ENCODE results near the gene FUT8. TPM values are rescaled to one million over a fixed set of nuclear protein-coding genes. Genes with fewer than 3 reads are reported as not detected.
A peak's percentile ranks its signal among the peaks of the same experiment; 100 is the strongest.

FUT8 gene
- total RNA-seq, 1 donor from 2014 or later, result 131 TPM

GRCh38 chr14:65588426-65589140 lies 176.1 kb downstream of the FUT8 start:
- H3K4me3 ChIP-seq, result no peak overlapping the region
- H3K9me3 ChIP-seq (ENCODE audit: low read depth), result no peaks in the 10 kb centered on the region
- TF ChIP-seq EZH2 (IDR thresholded peaks at IDR 0.05) (no peak), CTCF (IDR thresholded peaks at IDR 0.05) (peak; percentile 16)
- H3K36me3 ChIP-seq, result no peaks in the 10 kb centered on the region
- H3K79me2 ChIP-seq (ENCODE audit: low read depth), result peaks cover 3% of the 10 kb centered on the region
- DNase-seq (ENCODE audit: low spot score), result no peak
- no peak overlapping the region for H2AFZ ChIP-seq (replicated peaks)
- Mint-ChIP-seq H3K4me1 (no peaks in the 10 kb centered on the region), H3K27ac (no peak overlapping the region), H3K4me3 (no peak overlapping the region), H3K36me3 (no peaks in the 10 kb centered on the region), H3K27me3 (ENCODE audit: insufficient read depth, low read depth) (no peaks in the 10 kb centered on the region), H3K9me3 (no peaks in the 10 kb centered on the region)
- H3F3A ChIP-seq (ENCODE audit: low read depth), result peaks cover under 1% of the 10 kb centered on the region
- peaks cover 17% of the 10 kb centered on the region for H3K4me1 ChIP-seq
- H3K27ac ChIP-seq, result no peak overlapping the region
- H3K9ac ChIP-seq, result no peak overlapping the region
- no peak overlapping the region for H3K4me2 ChIP-seq
- no peaks in the 10 kb centered on the region for H3K27me3 ChIP-seq
- peaks cover 1% of the 10 kb centered on the region for H4K20me1 ChIP-seq (ENCODE audit: low read depth)

- TF ChIP-seq CTCF (IDR thresholded peaks at IDR 0.05) (no peak), EZH2phosphoT487 (IDR thresholded peaks at IDR 0.05) (no peak), EZH2 (IDR thresholded peaks at IDR 0.05) (no peak)
- Mint-ChIP-seq H3K4me1 (peaks cover 2% of the 10 kb centered on the region), H3K4me3 (no peak overlapping the region), H3K9me3 (no peaks in the 10 kb centered on the region), H3K36me3 (no peaks in the 10 kb centered on the region), H3K27ac (no peak overlapping the region), H3K27me3 (ENCODE audit: insufficient read depth, low read depth) (peaks cover 3% of the 10 kb centered on the region)
- H3K9me3 ChIP-seq (ENCODE audit: low read depth), result no peaks in the 10 kb centered on the region
- no peak overlapping the region for H2AFZ ChIP-seq (replicated peaks)
- peak; percentile 48 for DNase-seq (ENCODE audit: low spot score)
- peaks cover 14% of the 10 kb centered on the region for H3F3A ChIP-seq (ENCODE audit: low read depth)
- H3K27ac ChIP-seq, result no peak overlapping the region
- H3K27me3 ChIP-seq, result no peaks in the 10 kb centered on the region
- H4K20me1 ChIP-seq (ENCODE audit: low read depth), result peaks cover 10% of the 10 kb centered on the region
- H3K4me1 ChIP-seq, result peaks cover 28% of the 10 kb centered on the region
- H3K36me3 ChIP-seq, result no peaks in the 10 kb centered on the region
- no peak overlapping the region for H3K4me3 ChIP-seq
- H3K9ac ChIP-seq, result no peak overlapping the region
- no peaks in the 10 kb centered on the region for H3K79me2 ChIP-seq (ENCODE audit: low read depth)
- peak overlapping the region; percentile 43 for H3K4me2 ChIP-seq
Measured at GRCh38 chr14:65594153-65594881, 181.8 kb downstream of the FUT8 start.

- Mint-ChIP-seq H3K27me3 (ENCODE audit: insufficient read depth, low read depth) (peaks cover 3% of the 10 kb centered on the region), H3K4me1 (peaks cover 2% of the 10 kb centered on the region), H3K4me3 (no peak overlapping the region), H3K36me3 (no peaks in the 10 kb centered on the region), H3K27ac (no peak overlapping the region), H3K9me3 (no peaks in the 10 kb centered on the region)
- peaks cover 28% of the 10 kb centered on the region for H3K4me1 ChIP-seq
- H3K4me2 ChIP-seq, result no peak overlapping the region
- H3K27me3 ChIP-seq, result no peaks in the 10 kb centered on the region
- no peak overlapping the region for H3K9ac ChIP-seq
- H3K9me3 ChIP-seq (ENCODE audit: low read depth), result no peaks in the 10 kb centered on the region
- H3K79me2 ChIP-seq (ENCODE audit: low read depth), result no peaks in the 10 kb centered on the region
- H2AFZ ChIP-seq (replicated peaks), result no peak overlapping the region
- H3F3A ChIP-seq (ENCODE audit: low read depth), result peaks cover 14% of the 10 kb centered on the region
- peaks cover 10% of the 10 kb centered on the region for H4K20me1 ChIP-seq (ENCODE audit: low read depth)
- H3K4me3 ChIP-seq, result no peak overlapping the region
- TF ChIP-seq EZH2phosphoT487 (IDR thresholded peaks at IDR 0.05) (no peak), CTCF (IDR thresholded peaks at IDR 0.05) (no peak), EZH2 (IDR thresholded peaks at IDR 0.05) (no peak)
- no peak overlapping the region for H3K27ac ChIP-seq
- DNase-seq (ENCODE audit: low spot score), result no peak
- H3K36me3 ChIP-seq, result no peaks in the 10 kb centered on the region
Measured at GRCh38 chr14:65594882-65595237, 182.3 kb downstream of the FUT8 start.

Measured in neural progenitor cell (in vitro differentiated cells).